HUES6 (cell line): ENCODE results near the gene PHF20.
"Not testable (repeated sequence)": the region's sequence is repeated elsewhere in the genome, so short reads cannot be mapped to it uniquely, and the experiment has no call there.

Experiments used
- H3K27ac ChIP-seq: 2 replicates; pipeline ENCODE4 v1.7.0; 2013; ENCODE audit warnings: low read depth, mild to moderate bottlenecking, low read length, inconsistent platforms
- H3K27me3 ChIP-seq: 2 replicates; pipeline ENCODE4 v1.6.1; 2013; ENCODE audit warnings: low read length; ENCODE audit not compliant: control insufficient read depth, insufficient read depth
- H3K36me3 ChIP-seq: 2 replicates; pipeline ENCODE4 v1.6.1; 2013; ENCODE audit warnings: low read length; ENCODE audit not compliant: control insufficient read depth, insufficient read depth
- H3K4me1 ChIP-seq: 2 replicates; pipeline ENCODE4 v1.6.1; 2013; ENCODE audit warnings: low read length; ENCODE audit not compliant: control insufficient read depth, insufficient read depth
- H3K4me3 ChIP-seq: 2 replicates; pipeline ENCODE4 v1.5.1; 2013; ENCODE audit warnings: low read depth, low read length
- H3K9ac ChIP-seq: one replicate; pipeline ENCODE4 v1.6.1; 2013; ENCODE audit warnings: mild to moderate bottlenecking, low read length
- H3K9me3 ChIP-seq: 2 replicates; pipeline ENCODE4 v1.6.1; 2013; ENCODE audit warnings: low read depth, low read length; ENCODE audit not compliant: control insufficient read depth, insufficient read depth

PHF20 gene

DNA sequence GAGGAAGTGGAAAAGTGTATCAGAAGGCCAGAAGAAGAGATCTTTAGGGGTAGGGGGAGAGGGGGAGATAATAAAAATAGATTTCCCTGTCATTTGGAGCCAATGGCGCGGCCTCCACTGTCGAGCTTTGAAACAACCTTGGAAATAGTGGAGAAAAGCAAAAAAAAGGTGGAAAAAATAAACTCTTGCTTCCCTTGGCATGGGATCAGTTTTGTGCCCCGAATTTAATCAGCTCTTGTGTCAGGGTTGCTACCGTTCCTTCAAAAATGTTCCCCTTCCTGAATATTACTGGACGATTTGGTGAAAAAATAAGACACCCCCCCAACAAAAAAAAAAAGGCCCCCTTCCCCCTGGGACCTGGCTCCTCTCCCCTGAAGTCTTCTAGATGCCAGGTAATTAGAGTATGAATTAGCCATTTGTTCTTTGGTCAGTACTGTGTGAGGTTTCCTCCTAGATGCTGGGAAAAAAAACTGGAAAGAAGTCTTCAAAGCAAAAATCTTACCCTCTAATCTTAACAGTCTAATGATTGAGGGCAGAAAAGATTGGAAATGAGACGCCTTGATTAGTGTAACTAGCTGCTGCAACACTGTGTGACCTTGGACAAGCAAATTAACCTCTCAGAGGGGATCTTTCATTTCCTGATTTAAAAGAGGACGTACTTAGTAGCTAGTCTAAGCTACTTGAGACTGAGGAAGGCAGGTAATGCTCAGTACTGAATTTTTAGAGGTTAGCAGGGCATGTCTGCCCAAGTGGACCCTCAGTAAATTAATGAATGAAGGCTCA lies 28.9 kb upstream of the PHF20 start:
- H3K4me1 ChIP-seq = peaks cover 13% of the 10 kb centered on the region
- H3K27me3 ChIP-seq = no peaks in the 10 kb centered on the region
- H3K36me3 ChIP-seq = peaks cover 30% of the 10 kb centered on the region
- peak overlapping the region; percentile 86 for H3K27ac ChIP-seq
- no peaks in the 10 kb centered on the region for H3K9me3 ChIP-seq
- peak overlapping the region; percentile 99 for H3K9ac ChIP-seq
- H3K4me3 ChIP-seq = peak overlapping the region; percentile 69

DNA sequence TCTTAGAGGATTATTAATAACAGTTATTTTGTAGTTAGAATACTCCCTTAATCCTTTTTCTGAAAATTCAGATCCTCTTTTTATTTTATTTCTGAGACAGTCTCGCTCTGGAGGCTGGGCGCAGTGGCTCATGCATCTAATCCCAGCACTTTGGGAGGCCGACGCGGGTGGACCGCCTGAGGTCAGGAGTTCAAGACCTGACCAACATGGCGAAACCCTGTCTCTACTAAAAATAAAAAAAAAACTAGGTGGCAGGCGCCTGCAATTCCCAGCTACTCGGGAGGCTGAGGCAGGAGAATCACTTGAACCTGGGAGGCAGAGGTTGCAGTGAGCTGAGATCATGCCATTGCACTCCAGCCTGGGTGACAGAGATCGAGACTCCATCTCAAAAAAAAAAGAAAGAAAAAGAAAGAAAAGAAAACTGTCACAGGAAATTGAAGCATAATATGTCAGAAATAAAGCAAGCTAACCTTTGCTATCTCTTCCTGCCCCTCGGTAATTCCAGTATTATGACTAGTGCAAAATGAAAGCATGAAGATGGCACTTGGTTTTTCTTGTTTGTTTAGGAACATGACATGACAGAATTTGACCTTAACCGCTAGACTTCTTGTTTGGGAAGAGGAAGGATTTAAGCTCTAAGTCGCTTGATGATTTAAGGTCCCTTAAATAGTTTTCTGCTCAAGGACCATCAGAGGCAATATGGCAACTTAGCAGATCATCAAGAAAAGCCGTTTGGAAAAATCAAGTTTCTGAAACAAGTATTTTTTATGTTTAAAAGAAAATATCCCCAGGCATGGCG lies 27.9 kb upstream of the PHF20 start:
- Histone ChIP-seq H3K36me3 (peaks cover 20% of the 10 kb centered on the region), H3K9me3 (no peaks in the 10 kb centered on the region), H3K9ac (no peak overlapping the region), H3K4me1 (peaks cover 13% of the 10 kb centered on the region), H3K27me3 (no peaks in the 10 kb centered on the region), H3K27ac (peak overlapping the region; percentile 86; the same call in 1 of the 2 replicates), H3K4me3 (peak overlapping the region; percentile 69)

DNA sequence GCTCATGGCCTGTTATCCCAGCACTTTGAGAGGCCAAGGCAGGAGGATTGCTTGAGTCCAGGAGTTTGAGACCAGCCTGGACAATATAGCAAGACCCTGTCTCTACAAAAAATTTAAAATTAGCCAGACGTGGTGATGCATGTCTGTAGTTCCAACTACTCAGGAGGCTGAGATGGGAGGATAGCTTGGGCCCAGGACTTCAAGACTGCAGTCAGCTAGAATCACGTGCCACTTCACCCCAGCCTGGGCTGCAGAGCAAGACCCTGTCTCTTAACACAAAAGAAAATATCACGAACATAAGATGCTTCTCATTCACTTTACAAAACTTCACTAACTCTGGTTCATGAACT lies 27.3 kb upstream of the PHF20 start:
- H3K4me3 ChIP-seq, H3K9ac ChIP-seq, H3K27me3 ChIP-seq, H3K27ac ChIP-seq, H3K9me3 ChIP-seq: not testable (repeated sequence)
- Histone ChIP-seq H3K36me3 (peaks cover 14% of the 10 kb centered on the region), H3K4me1 (peaks cover 13% of the 10 kb centered on the region)

DNA sequence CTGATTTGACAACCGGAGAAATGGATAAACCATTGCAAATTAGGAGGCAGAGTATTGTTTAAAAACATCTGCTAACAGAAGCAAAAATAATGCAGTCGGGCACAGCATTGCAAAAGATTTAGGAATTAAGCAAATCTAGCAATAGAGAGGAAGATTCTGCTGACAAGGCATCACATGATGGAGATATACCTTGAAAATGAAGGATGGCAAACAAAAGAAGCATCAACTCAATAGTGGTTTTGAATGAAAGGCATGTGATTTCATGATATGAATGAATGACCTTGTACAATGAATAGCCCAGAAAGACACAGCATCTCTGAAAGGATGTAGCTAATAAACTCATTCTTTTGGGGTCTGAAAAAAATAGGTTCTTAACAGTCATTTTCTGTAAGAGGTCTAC lies 21.2 kb upstream of the PHF20 start:
- no peaks in the 10 kb centered on the region for H3K9me3 ChIP-seq

DNA sequence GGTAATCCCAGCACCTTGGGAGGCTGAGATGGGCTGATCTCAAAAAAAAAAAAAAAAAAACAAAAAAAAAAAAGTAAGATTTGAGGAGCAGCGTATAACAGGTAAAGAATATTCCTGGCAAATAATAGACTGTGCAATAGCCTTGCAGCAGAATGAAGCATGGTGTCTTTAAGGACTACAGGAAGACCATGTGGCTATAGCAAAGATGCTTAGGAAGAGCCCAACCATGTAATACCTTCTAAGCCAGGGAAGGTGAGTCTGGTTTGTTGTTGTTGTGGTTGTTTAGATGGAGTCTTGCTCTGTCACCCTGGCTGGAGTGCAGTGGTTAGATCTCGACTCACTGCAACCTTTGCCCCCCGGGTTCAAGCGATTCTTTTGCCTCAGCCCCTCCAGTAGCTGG lies 15.4 kb upstream of the PHF20 start:
- H3K4me1 ChIP-seq = no peaks in the 10 kb centered on the region
- no peak overlapping the region for H3K27ac ChIP-seq
- no peak overlapping the region for H3K4me3 ChIP-seq
- no peaks in the 10 kb centered on the region for H3K36me3 ChIP-seq
- H3K9ac ChIP-seq = no peak overlapping the region
- H3K27me3 ChIP-seq = no peaks in the 10 kb centered on the region
- no peaks in the 10 kb centered on the region for H3K9me3 ChIP-seq

More for the DNA sequence above, 21.2 kb upstream of the PHF20 start:
- Histone ChIP-seq H3K27ac (no peak overlapping the region), H3K4me3 (no peak overlapping the region), H3K4me1 (no peaks in the 10 kb centered on the region), H3K36me3 (no peaks in the 10 kb centered on the region), H3K27me3 (no peaks in the 10 kb centered on the region), H3K9ac (no peak overlapping the region)

DNA sequence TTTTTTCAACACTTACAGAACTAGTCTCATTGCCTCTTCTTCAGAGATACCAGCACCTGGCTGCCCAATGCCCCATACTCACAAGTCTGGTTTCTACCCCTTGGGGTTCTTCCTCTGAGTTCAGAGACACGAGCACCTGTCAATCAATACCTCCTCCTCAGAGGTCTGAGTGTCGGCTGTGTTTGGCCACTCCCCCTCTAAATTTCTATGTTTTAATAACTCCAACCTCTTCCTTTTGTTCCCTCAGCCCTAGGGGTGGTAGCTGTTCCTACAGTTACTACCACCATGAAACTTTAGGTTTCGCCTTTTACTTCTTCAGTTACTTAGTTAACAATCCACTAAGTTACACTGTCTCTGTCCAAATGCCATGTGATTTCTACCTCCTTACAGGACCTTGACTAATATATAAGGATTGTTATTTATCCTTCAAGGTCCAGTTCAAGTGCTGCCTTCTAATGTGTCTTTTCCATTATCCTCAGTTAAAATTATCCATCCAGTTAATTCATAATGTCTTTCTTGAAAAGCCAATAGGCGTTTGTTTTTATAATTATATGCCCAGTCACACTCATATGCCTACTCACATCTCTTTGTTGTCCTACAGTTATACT lies 14.6 kb upstream of the PHF20 start:
- H3K9ac ChIP-seq = no peak overlapping the region
- H3K4me1 ChIP-seq = no peaks in the 10 kb centered on the region
- H3K4me3 ChIP-seq = no peak overlapping the region
- no peak overlapping the region for H3K27ac ChIP-seq
- H3K9me3 ChIP-seq = no peaks in the 10 kb centered on the region
- H3K36me3 ChIP-seq = no peaks in the 10 kb centered on the region
- no peaks in the 10 kb centered on the region for H3K27me3 ChIP-seq

DNA sequence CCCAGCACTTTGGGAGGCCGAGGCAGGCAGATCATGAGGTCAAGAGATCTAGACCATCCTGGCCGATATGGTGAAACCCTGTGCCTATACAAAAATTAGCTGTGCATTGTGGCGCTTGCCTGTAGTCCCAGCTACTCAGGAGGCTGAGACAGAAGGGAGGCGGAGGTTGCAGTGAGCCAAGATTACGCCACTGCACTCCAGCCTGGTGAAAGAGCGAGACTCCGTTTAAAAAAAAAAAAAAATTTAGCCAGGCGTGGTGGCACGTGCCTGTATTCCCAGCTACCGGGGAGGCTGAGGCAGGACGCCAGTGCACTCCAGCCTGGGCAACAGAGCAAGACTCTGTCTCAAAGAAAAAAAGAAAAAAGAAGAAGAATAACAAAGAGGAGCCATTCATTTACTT lies 10.3 kb upstream of the PHF20 start:
- not testable (repeated sequence) for H3K4me1 ChIP-seq, H3K27ac ChIP-seq, H3K27me3 ChIP-seq, H3K9ac ChIP-seq, H3K4me3 ChIP-seq, H3K36me3 ChIP-seq, H3K9me3 ChIP-seq

DNA sequence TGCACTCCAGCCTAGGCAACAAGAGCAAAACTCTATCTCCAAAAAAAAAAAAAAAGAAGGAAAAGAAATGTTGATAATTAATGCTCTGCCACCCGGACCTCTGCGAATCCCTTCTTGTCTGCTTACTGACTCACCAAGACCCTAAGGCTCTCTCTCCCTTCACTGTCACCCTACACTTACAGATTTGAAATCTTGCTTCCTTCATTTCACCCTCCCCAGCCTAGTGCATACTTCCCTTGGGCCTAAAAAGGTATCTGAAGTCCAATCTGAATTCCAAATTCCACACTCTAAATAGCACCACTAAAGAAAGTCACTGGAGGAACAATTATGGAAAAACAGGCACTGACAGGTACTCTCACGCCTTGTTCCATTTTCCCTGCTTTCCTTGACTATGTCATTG lies 9.4 kb upstream of the PHF20 start:
- no peak overlapping the region for H3K27ac ChIP-seq
- H3K27me3 ChIP-seq = no peaks in the 10 kb centered on the region
- H3K36me3 ChIP-seq = no peaks in the 10 kb centered on the region
- no peak overlapping the region for H3K9ac ChIP-seq
- no peak overlapping the region for H3K4me3 ChIP-seq
- H3K9me3 ChIP-seq = no peaks in the 10 kb centered on the region
- no peaks in the 10 kb centered on the region for H3K4me1 ChIP-seq

DNA sequence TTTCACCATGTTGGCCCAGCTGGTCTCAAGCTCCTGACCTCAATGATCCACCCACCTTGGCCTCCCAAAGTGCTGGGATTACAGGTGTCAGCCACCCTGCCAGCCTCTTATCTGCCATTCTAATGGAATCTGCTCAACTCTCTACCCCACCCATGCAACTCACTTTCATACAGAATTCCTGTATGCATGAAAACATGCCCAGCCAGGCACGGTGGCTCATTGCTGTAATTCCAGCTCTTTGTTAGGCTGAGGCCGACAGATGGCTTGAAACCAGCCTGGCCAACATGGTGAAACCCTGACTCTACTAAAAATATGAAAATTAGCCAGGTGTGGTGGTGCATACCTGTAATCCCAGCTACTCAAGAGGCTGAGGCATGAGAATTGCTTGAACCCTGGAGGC lies 6.9 kb upstream of the PHF20 start:
- not testable (repeated sequence) for H3K4me3 ChIP-seq, H3K9ac ChIP-seq, H3K27me3 ChIP-seq, H3K9me3 ChIP-seq, H3K36me3 ChIP-seq, H3K27ac ChIP-seq
- peaks cover 20% of the 10 kb centered on the region for H3K4me1 ChIP-seq

DNA sequence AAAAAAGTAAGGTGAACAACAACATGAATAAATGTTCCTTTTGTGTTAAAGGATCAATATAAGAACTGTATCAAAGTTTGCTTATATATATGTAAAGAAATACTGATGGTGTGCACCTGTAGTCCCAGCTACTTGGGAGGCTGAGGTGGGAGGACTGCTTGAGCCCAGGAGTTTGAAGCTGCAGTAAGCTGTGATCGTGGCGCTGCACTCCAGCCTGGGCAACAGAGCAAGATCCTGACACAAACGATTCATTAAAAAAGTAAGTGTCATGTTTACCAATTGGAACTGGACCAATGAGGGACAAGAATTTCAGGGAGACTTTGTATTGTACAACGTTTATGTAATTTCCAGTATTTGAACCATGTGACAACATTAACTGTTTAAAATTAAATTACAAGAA lies 5.0 kb upstream of the PHF20 start:
- Histone ChIP-seq H3K9me3 (no peaks in the 10 kb centered on the region), H3K27ac (no peak overlapping the region), H3K36me3 (no peaks in the 10 kb centered on the region), H3K4me1 (peaks cover 20% of the 10 kb centered on the region), H3K9ac (no peak overlapping the region), H3K27me3 (peaks cover 10% of the 10 kb centered on the region), H3K4me3 (no peak overlapping the region)
